Measurements from ENCODE around the gene ARPC5. TPM values are rescaled to one million over a fixed set of nuclear protein-coding genes. Genes with fewer than 3 reads are reported as not detected.

ARPC5 gene
- total and polyA plus RNA-seq, 2 of the 8 experiments (the other 6 are each of a cell fraction or from before 2014, with no cell fraction given): 24.0 to 60.8 TPM

DNA sequence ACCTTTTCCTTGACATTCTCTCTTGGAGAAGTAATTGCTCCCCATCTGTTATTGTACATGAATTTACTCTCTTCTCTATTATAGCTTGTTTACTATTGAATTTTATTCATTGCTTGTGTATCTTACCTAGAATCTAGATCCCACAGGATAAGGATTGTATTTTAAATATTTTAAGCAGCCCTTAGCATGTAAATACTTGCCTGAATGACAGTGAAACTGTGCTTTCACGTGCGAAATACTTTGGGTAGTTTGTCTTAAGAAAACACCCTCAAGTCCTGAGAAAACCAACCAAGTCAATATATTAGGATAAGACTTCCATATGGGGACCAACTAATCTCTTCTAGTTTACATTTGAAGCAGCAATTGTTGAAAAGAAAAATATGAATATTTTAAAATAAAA is 15.3 kb downstream of the ARPC5 start:
- WGBS, 2 experiments (ENCODE audit: extremely low coverage in 1 of 2, insufficient coverage in 1 of 2, insufficient read length in 1 of 2, insufficient replicate concordance in 2 of 2, low coverage in 1 of 2, low lambda C conversion rate in 2 of 2, missing lambda C conversion rate in 1 of 2): 43% methylated on average over 2 of the region's 2 CpGs; no CpG with 5 or more reads in 1 of the 2 experiments
- TF ChIP-seq BACH1 (IDR thresholded peaks at IDR 0.05; ENCODE audit: low read length) (no peak), NRF1 (IDR thresholded peaks at IDR 0.05; ENCODE audit: low read depth, low read length) (no peak), RBBP5 (IDR thresholded peaks at IDR 0.05; ENCODE audit: borderline replicate concordance, low read depth, low read length) (no peak), HDAC6 (IDR thresholded peaks at IDR 0.05; ENCODE audit: low read depth, low read length) (no peak), ASH2L (IDR thresholded peaks at IDR 0.05; ENCODE audit: low read length) (no peak)
- TF ChIP-seq, protein P1, sequence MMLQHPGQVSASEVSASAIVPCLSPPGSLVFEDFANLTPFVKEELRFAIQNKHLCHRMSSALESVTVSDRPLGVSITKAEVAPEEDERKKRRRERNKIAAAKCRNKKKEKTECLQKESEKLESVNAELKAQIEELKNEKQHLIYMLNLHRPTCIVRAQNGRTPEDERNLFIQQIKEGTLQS (IDR thresholded peaks at IDR 0.05; ENCODE audit: insufficient read depth, low read depth, low read length): no peak

More for the DNA sequence above, 15.3 kb downstream of the ARPC5 start:
- Histone ChIP-seq H3K4me1 (replicated peaks in 1 of 4; ENCODE audit: control insufficient read depth in 3 of 4, insufficient read depth in 4 of 4, low read length in 3 of 4) (peaks cover 0 to 4% (median 0%) of the 10 kb centered on the region in 4 experiments; a peak in 1 of 7 replicates), H3K79me1 (ENCODE audit: low read depth, low read length) (no peaks in the 10 kb centered on the region), H3K23ac (ENCODE audit: insufficient read length) (no peak overlapping the region), H2BK12ac (ENCODE audit: low read depth, low read length) (no peak overlapping the region), H3K4me2 (ENCODE audit: insufficient read depth in 1 of 2, low read depth in 2 of 2, low read length in 2 of 2) (no peak overlapping the region), H3K18ac (ENCODE audit: extremely low read depth, low read length) (no peak overlapping the region), H4K20me1 (replicated peaks in 1 of 2; ENCODE audit: control insufficient read depth in 1 of 2, insufficient read depth in 2 of 2, low read length in 2 of 2) (no peaks in the 10 kb centered on the region), H2BK15ac (ENCODE audit: low read length) (no peak overlapping the region), H3K4me3 (ENCODE audit: extremely low read depth in 1 of 4, insufficient read depth in 2 of 4, low read depth in 3 of 4, low read length in 4 of 4) (no peak overlapping the region; a peak in 1 of 8 replicates), H2BK20ac (ENCODE audit: low read length) (no peak overlapping the region), H4K91ac (replicated peaks; ENCODE audit: insufficient read length, low read length) (no peak overlapping the region), H2BK120ac (replicated peaks; ENCODE audit: low read depth, low read length) (no peak overlapping the region), H2BK5ac (ENCODE audit: low read depth, low read length) (no peak overlapping the region), H3K4ac (replicated peaks; ENCODE audit: insufficient read length, low read depth, low read length) (no peak overlapping the region), H4K8ac (ENCODE audit: extremely low read depth, insufficient read depth, low read length) (no peak overlapping the region), H3K9ac (replicated peaks in 1 of 4; ENCODE audit: extremely low read depth in 1 of 4, low read depth in 3 of 4, low read length in 3 of 4) (no peak overlapping the region), H3K9me3 (ENCODE audit: insufficient read depth in 2 of 2, low read depth in 1 of 2, low read length in 1 of 2) (no peaks in the 10 kb centered on the region), H3K56ac (replicated peaks; ENCODE audit: insufficient read length, low read depth, low read length) (no peak overlapping the region), H3K23me2 (ENCODE audit: low read depth, low read length) (no peaks in the 10 kb centered on the region), H3K79me2 (ENCODE audit: control insufficient read depth in 1 of 2, insufficient read depth in 2 of 2, low read length in 2 of 2) (no peaks in the 10 kb centered on the region), H3K27ac (ENCODE audit: low read depth, low read length) (no peak overlapping the region), H4K5ac (ENCODE audit: insufficient read length, low read depth, low read length) (no peak overlapping the region), H3K27me3 (replicated peaks in 1 of 4; ENCODE audit: control insufficient read depth in 3 of 4, extremely low read depth in 1 of 4, insufficient read depth in 3 of 4, low read length in 3 of 4) (no peaks in the 10 kb centered on the region), H3K36me3 (ENCODE audit: control insufficient read depth in 2 of 4, insufficient read depth in 4 of 4, low read length in 3 of 4) (no peaks in the 10 kb centered on the region), H2AK5ac (ENCODE audit: low read depth, low read length) (no peak overlapping the region), H3K14ac (ENCODE audit: insufficient read length) (no peak overlapping the region), H2AFZ (ENCODE audit: low read length) (no peak overlapping the region)
- DNase-seq (ENCODE audit: low read depth in 1 of 2, low spot score in 2 of 2) (no peak), FAIRE-seq (no peak)
- CTCF ChIA-PET (ENCODE audit: partially characterized antibody): interaction anchor here (1.0 to 1.5 kb wide), 3 partner anchors 11 to 392 kb away, joined by 3 read pairs; no protein-coding TSS in a partner anchor
- POLR2A ChIA-PET (ENCODE audit: partially characterized antibody): interaction anchor here (0.7 to 0.9 kb wide), 2 partner anchors 11 to 33 kb away, joined by 3 read pairs; no protein-coding TSS in a partner anchor
